ENCODE measurements around the gene KAZN.

Gene KAZN

GRCh38 chr1:14769486-14770274 lies 171.2 kb downstream of the KAZN start:
- DNase-seq (ENCODE audit: low read depth in 3 of 3): no peak

DNA sequence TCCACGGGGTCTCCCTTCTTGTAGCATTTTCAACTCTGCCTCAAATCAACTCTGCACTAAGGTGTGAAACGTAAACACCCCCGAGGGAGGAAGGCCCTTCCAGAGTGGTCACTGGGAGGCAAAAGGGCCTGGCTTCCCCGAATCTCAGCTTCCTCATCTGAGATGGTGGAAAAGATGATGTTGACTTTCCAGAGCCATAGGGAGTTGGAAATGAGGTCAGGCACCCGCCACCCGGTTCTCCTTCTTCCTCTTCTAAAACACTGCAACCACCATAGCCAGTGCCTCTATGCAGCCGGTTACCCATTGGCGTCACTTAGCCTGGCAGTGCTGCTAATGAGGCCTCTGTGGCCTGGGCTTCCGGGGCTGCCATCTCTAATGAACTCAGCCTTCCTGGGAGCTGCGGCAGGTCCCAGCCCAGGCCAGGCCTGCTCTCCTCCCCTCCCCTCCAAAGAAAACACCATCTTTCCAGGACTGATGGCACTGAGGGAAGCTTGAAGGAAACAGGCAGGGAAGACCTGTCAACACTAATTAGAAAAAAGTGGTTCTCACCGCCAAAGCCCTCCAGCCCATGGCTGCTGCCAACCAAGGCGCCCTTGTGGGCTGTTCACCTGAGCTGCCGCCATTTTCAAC lies 175.0 kb downstream of the KAZN start:
- DNase-seq (ENCODE audit: low read depth in 3 of 3): no peak

DNA sequence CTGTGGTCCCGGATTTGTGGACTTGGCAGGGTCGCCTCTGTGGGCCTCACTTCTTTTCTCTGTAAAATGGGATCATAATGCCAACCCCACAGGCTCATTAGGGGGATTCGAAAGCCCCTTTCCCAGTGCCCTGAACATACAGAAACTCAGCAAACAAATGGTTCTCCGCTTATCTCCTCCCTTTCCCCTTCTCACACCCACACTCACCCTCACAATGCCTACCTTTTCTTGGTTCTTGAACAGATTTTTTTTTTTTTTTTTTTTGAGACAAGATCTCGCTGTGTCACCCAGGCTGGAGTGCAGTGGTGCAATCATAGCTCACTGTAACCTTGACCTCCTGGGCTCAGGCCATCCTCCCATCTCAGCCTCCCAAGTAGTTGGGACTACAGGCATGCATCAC lies 175.7 kb downstream of the KAZN start:
- DNase-seq (ENCODE audit: low read depth in 3 of 3): no peak

DNA sequence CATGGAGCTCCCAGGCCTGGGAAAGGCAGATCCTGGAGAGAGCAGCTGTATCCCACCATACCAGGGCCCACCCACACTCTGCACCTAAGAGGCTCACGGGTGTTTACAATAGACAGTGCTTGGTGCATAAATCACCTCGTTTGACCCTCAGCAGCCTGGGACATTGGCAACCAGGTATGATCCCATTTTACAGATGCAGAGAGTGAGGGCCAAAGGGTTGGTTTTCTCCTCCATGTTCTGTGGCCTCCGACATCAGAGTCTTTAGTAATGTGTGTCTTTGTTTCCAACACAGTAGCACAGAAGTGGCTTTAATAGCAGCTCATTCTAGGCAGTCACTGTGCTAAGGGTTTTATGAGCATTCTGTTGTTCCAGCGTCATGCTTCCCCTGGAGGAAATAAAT lies 176.5 kb downstream of the KAZN start:
- DNase-seq (ENCODE audit: low read depth in 3 of 3): no peak

DNA sequence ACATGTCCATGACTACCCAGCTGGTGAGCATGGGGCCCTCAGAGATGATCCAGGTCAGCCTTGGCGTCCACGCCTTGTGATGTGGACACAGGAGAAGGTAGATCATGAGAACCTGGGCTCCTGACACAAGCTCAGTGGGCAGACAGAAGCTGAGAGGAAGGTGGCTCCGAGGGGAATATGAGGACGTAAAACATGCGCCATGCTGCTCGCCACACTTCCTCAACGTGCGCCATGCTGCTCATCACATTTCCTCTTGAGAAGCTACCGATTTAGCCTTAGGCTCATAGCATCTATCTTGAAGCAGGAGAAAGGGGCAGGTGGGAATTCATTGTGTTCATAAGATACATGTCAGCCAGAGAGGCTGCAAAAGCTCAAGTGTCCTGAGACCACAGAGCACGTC lies 176.9 kb downstream of the KAZN start:
- no peak for DNase-seq (ENCODE audit: low read depth in 3 of 3)

- no peak for DNase-seq (ENCODE audit: low read depth in 3 of 3)
Measured at GRCh38 chr1:14777516-14778506, 179.3 kb downstream of the KAZN start.

DNA sequence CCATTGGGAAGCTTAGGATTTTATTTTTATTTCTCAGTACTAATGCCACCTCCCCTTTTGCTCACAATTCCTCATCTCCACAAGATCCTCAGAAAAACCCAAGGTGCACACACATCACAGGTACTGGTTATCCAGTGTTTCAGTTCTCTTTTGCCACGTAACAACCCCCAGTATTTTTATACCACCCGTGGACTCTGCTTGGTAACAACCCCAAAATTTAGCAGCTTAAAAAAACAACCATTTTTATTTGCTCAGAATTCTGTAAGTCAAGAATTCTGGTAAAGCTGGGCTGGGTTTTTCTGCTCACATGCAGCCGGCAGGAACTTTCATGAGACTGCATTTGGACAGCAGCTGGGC lies 180.0 kb downstream of the KAZN start:
- DNase-seq (ENCODE audit: low read depth in 3 of 3): no peak

DNA sequence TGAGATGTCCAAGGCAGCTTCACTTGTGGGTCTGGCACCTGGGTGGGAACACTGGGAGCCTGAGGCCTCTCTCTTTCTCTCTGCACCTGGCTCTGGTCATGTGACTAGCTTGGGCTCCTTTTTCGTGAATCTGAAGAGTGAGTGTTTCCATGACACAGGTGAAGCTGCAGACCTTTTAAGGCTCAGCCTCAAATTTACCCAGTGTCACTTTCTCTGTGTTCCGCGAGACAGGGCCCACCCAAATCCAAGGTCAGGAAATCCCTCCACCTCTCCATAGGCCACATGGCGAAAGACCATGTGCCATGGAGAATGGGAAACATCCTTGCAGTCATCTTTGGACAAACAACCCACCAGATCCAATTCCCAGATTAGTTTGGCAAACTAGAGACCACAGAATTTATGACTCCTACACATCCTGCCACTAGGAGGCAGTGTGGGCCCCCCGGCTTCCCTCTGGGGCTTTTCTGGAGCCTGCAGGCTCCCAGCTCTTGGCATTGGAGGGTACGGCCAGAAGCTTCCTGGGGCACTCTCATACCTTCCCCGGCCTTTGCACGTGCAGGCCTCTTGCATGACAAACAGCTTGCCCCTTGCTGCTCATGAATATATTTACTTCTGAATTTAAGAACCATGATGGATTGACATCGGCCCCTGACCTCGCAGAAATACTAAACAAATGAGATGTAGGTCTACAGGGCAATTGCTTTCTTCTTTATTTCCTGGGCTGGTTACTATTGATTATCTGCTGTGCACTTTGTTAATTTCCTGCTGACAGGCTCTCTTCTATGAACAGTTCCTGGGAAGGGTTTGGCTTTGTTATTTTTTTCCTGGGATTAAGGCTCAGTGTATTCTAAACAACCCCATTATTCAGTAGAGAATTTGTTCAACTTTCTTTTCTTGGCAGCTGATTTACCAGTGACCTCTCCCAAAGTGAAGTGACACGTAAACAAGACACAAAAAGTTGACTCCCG lies 180.7 kb downstream of the KAZN start:
- peak in 2 of 3 experiments; percentile 5 to 32 for DNase-seq (ENCODE audit: low read depth in 3 of 3)

DNA sequence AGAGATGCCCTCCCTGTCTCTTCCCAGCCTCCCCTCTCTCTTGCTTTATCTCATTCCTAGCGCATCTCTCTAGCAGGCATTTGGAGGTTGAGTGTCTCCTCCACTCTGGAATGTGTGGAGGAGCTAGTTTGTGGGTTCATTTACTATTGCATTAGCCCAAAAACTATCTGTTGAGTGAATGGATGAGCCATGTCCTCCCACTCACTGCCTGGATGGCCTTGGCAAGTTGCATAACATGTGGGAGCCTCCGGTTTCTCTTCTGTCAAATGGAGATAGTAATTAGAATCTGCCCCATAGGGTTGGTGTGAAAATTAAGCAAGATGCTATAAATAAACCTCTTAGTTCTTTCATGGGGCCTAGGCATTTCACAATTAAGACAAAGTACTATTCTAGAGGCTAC lies 181.8 kb downstream of the KAZN start:
- no peak for DNase-seq (ENCODE audit: low read depth in 3 of 3)

DNA sequence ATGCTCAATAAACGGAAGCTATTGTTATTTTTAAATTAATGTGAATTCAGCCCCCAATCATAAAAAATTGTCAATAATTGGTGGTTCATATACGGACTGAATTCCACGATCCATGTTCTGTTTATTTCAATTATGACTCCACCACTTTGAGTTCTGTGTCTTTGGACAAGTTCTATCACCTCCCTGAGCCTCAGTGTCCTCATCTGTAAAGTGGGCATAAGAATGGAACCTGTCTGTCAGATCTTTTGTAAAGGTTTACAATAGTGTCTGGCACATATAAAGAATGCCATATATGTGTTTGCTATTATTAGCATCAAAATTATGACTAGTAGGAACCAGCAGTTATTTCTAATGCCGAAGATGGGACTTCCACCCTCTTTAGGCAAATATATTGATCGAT lies 183.3 kb downstream of the KAZN start:
- no peak for DNase-seq (ENCODE audit: low read depth in 3 of 3)

DNA sequence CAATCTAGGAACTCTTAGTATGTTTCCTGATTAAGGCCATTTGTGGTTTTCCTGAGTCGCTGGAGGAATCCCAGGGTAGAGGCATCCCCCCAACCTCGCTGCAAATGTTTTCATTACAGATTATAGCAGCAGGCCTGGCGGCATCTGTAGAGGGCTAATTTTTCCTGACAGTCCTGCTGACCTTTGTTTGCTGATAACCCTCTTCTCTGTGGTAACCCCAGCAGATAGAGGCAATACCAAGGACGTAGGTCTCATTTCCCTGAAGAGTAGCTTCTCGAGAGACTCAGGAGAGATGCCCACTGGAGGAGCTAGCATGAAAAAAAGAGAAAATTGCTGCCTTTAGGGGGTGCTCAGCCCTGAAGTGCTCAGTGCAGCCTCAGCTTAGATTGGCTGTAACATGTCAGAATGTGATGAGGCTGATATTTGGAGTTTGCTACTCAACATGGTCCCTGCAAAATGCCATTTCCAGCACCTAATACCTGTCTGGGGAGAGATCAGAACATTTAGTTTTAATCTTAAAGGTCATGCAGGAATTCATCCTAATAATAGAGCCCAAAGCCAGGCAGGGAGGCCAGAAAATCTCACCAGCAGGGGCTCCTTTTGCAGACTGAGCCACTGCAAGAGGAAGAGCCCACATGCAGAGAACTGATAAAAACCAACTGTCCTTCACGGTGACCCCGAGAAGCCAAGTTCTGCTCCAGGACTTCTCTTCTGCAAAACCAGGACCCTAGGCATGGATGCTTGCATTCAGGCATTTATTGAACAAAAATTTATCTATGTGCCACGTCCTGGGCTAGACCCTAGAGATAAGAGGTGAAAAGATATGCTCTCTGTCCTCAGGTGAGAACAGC lies 184.5 kb downstream of the KAZN start:
- no peak for DNase-seq (ENCODE audit: low read depth in 3 of 3)

GRCh38 chr1:14783592-14783886 lies 185.1 kb downstream of the KAZN start:
- no peak for DNase-seq (ENCODE audit: low read depth in 3 of 3)

DNA sequence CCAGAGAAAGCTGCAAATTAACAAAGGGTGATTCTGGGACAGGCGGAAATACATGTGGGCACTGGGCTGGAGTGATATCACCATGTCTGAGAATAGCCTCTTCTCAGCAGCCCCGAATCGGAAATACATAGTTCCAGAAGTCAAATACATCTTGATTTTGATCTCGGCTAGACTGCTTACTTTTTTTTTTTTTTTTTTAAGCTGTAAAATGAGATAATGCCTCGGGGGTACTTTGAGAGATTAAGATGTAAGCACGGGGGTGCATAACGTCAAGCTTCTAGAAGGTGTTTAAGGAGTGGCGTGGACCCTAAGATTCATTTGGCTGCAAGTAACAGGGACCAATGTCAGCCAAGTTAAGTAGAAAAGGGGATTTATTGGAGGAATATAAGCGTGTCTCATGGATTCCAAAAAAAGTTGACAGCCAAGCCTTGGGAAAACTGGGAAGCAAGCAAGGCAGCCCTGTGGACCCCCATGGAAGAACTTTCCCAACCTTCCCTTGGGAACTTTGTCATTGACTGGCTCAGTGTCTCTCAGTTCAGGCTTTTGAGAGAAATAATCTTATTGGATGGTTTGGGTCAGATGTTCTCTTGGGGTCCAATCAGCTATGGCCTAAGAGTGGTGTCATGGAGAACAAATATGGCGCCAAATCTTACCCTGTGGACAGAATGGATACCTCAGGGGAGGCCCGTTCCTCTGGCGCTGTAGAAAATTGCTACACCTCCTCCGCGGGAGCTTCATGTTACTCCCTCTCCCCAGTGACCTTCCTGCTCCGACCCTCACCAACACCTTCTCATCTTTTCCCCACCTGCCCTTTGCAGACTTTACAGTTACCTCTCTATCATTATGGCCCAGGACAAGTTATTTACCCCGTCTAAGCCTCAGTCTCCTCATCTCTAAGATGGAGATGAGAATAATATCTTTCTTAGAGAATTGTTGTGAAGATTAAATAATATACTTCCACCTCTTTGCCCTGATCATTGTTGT lies 186.6 kb downstream of the KAZN start:
- no peak for DNase-seq (ENCODE audit: low read depth in 3 of 3)

- no peak for DNase-seq (ENCODE audit: low read depth in 3 of 3)
Measured at GRCh38 chr1:14786109-14786675, 187.7 kb downstream of the KAZN start.

GRCh38 chr1:14786681-14787080 lies 188.2 kb downstream of the KAZN start:
- no peak for DNase-seq (ENCODE audit: low read depth in 3 of 3)

GRCh38 chr1:14787604-14788003 lies 189.1 kb downstream of the KAZN start:
- no peak for DNase-seq (ENCODE audit: low read depth in 3 of 3)

GRCh38 chr1:14788080-14788479 lies 189.6 kb downstream of the KAZN start:
- DNase-seq (ENCODE audit: low read depth in 3 of 3): no peak

DNA sequence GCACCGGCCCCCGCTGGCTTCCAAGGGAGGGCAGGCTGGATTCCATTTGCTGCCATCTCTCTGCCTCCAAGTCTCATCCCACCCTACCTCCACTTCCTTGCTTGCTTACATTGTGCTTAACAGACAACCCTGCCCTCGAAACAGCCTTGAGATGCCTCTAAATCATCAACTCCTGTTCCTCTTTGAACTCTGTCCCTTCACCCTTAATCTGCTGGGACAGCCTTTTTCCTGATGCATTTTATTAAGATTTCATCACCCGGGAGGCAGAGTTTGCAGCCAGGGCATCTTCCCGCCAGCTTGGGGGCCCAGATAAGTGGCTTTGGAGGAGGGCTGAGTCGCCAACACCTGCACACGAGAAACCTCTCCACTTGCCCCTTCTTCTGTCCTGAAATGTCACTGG lies 192.5 kb downstream of the KAZN start:
- DNase-seq (ENCODE audit: low read depth in 3 of 3): no peak

DNA sequence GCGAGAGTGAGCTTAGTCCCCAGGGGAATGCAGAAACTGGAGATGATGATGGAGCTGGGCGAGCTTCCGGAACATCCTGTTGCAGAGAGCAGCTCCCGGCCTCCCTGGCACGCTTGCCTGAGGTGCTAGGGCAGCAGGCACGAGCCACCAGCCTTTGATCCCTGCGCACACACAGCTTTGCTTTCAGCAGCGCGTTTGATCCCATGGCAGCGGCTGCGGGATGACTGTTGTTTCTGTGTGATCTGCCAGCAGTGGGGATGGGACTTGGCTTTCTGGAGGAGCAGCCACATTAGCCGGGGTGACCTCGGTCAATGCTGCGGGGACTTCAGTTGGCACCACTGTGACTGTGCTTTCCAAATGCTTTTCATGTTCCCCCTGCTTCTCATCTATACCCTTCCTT lies 193.2 kb downstream of the KAZN start:
- no peak for DNase-seq (ENCODE audit: low read depth in 3 of 3)

All from stimulated activated CD4-positive, alpha-beta T cell treated with anti-CD3 and anti-CD28 coated beads, TNF-alpha, amount 100 ng/mL, for 24 hours (primary cell).